HL-60/S4 treated with phorbol 12-myristate 13-acetate at 8.2 ng/mL for 4 days and 3 days (cell line): ENCODE data around the gene N4BP2L2.

Experiments
- in situ Hi-C: fragments of 300-500 bp; cut with MboI; formaldehyde crosslinking; loops from 2 replicates; pipeline ENCODE4 v1.15.0; 2022; ENCODE audit warnings: low sequenced_read_pairs

Gene N4BP2L2

GRCh38 chr13:32383836-32384618, 154.6 kb downstream of the N4BP2L2 start:
- in situ Hi-C loops, result no loop called here
